ENCODE measurements around the gene GRPEL1.

- TF ChIP-seq CTCF (IDR thresholded peaks at IDR 0.05), result no peak
- no peak for TF ChIP-seq POLR2A (IDR thresholded peaks at IDR 0.05)
Observed at GRCh38 chr4:7103607-7104365, 35.9 kb upstream of the GRPEL1 start.
